Measurements from ENCODE around the gene GPS2.

GPS2 gene

DNA sequence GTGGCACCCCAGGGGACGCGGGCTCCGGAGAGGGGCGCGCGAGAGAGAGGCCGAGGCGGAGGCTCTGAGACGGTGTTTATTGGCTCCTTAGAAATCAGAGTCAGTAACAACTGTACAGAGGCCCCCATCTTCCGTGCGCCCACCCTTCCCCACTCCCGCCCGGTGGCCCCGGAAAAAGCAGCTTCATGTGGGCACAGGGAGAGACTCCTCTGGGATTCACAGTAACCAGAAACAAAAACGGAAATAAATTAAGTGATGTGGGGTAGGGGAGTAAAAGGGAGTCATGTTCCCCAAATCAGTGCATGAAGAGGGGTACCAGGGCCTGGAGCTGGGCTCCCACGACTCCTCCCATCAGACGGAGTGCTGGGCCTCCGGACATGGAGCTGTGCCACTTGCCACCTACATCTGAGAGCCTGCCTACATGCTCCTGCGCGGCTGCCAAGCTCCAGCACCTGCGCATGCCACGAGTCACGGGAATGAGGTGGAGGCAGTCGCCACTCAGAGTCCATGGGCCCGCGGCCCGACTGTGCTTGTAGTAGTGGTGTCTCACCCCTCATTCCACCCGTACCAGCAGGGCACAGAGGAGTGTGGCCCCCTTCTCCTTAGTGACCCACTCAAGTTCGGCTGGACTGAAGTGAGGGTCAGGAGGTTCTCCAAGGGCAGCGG is 543 bp upstream of the GPS2 start:
- no peak for FAIRE-seq

DNA sequence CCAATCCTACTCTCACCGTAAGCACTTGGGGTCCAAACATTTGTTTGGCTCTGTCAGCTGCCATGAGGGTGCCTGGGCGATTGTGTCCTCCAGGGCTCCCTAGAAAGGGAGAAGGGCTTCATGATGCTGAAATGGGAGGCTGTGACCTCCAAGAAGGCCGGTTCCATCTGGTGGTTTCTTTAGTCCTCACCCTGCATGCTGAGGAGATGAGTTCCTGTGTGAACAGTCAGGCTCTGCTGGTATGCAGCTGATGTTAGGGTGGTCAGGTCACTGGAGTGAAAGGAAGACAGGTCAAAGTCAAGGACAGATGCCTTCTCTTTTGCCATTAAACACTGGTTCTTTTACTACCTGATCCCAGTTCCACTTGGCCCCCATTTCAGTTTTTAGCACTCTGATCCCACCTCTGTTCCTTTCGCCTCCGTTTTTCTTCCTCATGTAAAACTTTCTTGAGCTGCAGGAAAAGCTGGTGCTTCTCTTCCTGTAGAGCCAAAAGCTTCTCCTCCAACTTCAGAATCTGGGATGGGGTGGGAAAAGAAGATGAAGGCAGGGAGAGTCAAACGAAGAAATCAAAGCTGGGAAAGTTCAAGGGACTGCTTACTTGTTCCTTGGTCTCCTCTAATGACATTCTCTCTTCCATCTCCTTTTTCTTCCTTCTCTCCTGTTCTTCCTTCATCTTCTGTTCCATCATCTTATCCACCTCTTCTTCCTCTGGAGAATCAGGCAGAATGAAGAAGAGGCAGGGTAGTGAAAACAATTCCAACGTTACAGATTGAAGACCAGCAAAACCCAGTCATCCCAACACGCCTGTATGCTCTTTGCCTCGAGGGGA is 1.1 kb downstream of the GPS2 start:
- FAIRE-seq, result no peak

DNA sequence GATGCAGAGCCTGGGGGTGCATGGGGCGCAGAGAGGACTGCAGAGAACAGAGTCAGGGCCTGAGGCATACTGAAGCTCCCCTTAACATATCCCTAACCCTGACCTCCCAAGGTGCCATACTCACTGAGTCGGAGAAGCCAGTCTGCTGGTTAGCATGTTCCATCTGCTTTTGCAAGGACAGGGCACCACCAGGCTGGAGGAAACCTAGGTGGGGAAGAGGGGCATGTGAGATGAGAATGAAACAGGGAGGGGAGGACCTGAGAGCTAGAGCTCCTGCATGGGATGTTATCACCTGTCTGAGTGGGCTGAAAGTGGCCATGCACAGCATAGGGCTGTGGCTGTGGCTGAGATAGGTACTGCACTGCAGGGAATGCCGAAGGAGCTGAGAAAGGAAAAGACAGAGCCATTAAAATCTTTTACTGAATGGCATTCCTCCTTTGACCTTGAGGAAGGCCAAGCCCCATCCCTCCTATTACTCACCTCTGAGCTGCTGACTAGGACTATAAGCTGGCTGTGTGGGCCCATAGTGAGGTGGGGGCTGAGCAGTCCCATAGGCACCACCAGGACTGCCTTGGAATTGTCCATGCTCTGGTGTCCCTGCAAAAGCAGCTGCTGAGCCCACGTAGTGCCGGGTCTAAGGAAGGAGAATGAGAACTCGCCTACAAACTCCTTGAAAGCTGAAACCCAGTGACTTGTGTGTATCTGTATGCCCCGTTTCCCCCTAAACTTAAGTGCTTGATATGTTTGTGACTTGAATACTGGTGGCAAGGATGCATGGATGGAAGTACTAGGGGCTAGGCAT is 1.9 kb downstream of the GPS2 start:
- FAIRE-seq, result no peak

DNA sequence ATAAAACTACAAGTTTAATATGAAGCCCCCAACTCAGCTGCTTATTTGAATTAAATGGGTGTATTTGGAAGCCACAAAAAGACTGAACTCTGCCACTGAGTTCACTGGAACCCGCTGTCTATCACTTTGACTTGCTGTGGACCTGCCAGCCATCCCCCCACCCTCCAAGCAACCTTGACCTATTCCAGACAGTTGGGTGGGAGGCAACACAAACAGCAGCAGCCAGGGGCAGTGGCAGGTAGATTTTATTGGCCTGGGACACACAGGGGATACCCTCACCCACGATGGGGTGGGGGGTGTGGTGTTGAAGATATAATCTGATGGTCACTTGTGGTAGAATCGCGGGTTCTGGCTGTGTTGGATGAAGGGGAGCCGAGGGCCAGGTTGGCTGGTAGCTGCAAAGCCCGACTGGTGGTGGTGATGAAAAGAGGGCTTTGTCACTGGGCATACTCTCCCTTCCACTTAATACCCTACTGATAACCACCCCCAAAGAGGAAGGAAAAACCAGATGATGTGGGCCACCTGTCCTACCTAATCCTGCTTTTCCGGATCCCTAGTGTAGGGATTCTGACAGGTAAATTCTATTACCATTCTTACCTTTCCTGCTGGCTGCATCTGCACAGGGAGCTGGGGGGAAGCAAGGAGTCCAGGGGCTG is 2.6 kb downstream of the GPS2 start:
- no peak for FAIRE-seq

DNA sequence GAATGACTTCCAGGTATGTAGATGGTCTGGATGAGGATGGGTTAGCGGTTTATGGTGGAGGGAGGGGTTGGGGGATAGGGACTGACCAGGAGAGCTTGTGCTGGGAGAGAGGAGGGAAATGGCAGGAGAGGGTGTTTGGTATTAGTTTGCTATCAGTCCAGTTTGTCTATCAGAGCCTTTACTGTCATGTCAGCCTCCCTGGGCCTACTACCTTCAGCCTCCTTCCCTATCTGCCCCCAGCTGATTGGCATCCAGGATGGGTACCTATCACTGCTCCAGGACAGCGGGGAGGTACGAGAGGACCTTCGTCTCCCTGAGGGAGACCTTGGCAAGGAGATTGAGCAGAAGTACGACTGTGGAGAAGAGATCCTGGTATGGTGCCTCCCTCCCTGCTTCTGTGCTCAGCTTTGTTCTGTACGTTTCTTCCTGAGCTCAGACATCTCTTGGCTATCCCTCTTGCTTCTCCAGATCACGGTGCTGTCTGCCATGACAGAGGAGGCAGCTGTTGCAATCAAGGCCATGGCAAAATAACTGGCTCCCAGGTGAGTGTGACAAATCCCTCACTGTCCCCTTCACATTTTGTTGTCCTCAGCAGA is 4.0 kb downstream of the GPS2 start:
- FAIRE-seq, result no peak

DNA sequence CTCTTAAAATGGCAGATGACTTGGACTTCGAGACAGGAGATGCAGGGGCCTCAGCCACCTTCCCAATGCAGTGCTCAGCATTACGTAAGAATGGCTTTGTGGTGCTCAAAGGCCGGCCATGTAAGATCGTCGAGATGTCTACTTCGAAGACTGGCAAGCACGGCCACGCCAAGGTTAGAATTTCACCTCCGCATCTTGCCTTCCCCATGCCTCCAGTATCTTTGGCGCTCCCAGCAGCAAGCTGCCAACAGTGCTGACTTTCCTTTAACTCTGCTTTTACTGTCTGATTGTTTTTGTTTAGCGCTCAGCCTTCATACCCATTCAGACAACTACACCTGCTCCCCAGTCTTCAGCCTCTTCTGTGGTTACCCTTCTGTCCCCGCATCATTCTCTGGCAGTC is 5.5 kb downstream of the GPS2 start:
- FAIRE-seq, result no peak

DNA sequence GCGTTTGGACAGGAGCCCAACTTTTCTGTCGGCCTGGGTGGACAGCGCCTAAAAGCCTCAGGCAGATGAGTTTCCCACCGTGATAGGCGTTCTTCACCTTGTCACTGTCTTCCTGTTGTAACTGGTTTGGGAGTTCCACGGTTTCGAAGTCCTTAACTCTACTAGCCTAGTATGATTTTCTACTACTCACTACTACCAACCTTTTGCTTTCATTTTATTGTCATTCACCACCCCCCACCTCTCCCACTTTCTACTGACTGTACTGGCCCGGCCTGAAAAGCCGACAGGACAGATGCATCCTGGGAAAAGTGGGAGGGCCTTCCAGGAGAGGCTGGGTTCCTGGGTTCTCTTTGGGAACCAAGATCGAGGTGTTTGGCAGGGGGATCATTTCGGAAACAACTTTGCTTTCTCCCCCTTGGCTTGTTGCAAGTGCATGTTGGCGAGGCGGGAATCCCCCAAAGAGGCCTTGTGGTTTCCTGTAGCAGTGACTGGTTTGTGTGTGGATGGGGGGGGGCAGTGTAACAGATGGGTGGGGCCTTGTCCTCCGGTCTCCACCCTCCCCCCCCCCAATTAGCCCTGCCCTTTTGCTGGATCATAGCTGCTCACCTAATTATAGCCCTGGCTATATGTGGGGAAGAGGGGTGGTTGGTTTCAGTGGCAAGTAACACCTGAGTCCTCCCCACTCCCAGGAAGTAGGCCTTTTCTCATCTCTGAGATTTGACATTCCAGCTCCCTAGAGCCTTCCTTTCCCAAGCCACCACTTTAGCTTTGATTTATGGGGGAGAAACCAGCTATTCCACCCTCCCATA is 6.3 kb downstream of the GPS2 start:
- no peak for FAIRE-seq

DNA sequence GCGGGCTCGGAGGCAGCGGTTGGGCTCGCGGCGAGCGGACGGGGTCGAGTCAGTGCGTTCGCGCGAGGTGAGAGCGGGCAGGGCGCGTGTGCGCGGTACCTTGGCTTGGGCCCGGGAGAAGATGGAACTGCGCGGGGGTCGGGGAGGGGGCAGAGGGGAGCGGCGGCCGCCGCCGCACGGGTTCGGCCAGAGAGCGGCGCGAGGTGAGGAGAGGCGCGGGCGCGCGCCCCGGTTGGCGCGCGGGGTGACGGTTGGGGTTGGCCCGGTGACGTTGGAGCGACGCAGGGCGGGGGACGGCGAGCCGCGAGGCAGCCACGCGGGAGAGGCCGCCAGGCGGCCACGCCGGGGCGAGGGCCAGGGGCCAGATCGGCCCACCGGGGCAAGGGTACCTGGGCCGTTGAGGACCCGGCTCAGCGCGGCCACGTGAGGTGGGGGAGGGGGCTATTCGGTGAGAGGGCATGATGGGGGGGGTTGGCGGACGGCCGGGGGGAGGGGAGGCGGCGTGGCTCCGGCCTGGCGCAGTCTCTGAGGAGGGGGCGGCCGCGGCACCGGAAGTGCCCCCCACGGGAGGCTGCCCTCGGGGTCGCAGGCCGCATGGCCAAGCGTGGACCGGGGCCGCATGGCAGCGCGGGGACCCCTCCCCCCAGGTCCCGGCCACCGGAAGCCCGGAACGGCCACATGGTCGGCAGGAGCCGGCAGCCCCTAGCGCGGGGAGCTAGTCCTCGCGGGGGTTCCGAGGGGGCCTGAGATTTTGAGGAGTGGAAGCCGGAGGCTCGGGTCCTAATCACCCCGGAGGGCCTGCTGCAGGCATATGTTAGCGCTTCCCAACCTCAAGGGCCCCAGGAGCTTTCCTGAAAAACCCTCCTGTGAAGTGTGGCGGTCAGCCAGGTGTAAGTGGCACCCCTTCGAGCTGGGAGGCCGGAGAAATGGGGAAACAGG is 7.2 kb downstream of the GPS2 start:
- FAIRE-seq, result no peak

DNA sequence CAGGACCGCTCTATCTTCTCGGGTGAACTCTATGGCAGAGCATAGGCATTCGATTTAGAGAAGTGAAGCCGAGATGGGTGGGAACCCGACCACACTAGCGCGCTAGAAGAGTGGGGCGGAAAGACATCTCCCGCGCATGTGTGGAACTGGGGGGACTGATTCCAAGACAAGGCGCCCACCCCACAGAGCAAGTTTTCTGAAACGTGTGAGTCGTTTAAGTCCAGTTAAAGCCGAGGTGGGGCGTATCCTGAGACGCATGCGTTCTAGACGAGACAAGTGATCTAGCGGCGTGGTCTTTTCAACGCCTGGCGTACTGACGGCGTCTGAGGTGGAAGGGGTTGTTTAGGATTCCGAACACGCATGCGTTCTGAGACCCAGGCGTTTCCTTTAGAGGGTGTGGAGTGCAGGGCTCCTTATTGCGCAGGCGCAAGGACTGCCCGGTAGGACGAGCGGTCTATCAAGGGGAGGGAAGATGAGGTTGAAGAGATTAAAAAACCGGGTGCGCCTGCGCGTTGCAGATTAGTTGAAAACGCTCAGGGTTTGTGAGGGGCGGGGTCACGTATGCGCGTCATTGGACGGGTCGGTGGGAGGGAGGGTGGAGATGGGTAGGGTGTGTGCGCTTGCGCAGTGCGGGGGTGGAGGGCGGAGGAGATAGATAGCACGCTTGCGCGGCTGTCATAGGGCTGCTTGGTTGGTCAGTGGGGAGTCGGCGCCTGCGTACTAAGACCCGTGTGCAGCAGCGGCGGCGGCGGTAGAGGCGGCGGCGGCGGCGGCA is 8.1 kb downstream of the GPS2 start, which contains the start of gene EIF5A:
TSS of gene EIF5A (plus strand) at position 718 of the 775 bp plus-strand sequence. CDS start 2,008 bp downstream, outside the sequence.
- peak; percentile 89 for FAIRE-seq

DNA sequence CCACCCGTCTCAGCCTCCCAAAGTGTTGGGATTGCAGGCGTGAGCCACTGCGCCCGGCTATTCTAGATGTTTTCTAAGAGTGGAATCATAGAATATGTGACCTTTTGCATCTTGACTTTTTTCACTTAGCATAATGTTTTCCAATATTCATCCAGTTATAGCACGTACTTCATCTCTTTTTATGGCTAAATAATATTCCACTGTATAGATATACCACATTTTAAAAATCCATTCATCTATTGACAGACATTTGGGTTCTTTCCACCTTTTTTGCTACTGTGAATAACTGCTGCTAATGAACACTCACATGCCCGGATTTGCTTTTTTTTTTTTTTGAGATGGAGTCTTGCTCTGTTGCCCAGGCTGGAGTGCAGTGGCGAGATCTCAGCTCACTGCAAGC is 11.0 kb downstream of the GPS2 start:
- no peak for FAIRE-seq

DNA sequence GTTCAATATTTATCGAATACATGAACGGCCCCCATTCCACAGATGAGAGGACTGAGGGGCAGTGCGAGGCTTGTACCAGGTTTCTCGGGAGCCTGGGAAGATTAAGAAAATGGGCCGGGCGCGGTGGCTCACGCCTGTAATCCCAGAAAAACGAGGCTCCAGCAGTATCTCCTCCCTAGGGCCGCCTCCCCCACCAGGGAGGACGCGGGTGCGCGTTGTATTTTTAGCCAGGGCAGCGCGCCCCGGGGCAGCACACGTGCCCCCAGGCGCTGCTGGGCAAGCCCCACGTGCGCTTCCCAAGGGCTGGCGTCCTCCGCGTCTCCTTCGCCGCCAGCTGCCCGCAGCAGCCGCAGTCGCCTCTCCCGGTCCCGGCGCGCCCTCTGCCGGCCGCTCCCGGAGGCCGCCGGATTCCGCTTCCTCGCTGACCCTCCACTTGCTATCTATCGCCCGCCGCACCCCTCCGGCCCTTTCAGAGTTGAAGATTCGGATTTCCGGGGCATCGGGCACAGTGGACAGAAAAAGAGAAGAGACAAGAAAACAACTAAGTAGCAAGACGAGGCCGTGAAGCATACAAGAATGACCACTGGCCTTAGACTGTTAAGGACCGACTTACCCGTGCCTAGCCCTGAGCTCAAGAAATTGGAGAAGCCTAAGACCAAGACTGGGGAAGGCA is 18.8 kb downstream of the GPS2 start:
- FAIRE-seq, result no peak

DNA sequence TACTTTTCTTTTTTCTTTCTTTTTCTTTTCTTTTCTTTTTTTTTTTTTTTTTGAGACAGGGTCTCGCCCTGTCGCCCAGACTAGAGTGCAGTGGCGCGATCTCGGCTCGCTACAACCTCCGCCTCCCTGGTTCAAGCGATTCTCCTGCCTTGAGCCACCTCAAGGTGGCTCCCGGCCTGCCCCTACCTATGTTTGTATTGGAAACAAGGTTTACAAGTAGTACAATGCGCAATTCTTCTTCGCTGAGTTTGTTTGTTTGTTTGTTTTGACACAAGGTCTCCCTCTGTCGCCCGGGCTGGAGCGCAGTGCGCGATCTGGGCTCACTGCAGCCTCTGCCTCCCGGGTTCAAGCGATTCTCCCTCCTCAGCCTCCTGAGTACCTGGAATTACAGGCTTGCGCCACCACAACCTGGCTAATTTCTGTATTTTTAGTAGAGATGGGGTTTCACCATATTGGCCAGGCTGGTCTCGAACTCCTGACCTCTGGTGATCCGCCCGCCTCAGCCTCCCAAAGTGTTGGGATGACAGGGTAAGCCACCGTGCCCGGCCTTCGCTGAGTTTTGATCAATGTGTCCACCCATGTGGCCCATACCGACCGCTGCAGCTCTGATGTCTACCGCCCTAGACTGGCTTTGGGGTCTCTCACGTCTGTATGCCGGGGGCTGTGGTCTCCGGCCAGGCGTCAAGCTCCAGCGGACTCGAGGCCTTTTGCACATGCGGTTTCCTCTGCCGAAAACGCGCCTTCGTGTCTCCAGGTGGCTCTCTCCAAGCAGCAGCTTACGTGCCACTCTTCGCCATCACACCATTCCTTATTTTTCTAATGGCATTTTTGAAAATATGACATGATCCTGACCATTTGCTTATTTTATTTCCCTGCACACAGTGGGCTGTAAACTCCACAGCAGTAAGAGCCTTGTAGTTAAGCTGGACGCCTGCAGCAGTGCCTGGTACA is 19.7 kb downstream of the GPS2 start:
- no peak for FAIRE-seq

DNA sequence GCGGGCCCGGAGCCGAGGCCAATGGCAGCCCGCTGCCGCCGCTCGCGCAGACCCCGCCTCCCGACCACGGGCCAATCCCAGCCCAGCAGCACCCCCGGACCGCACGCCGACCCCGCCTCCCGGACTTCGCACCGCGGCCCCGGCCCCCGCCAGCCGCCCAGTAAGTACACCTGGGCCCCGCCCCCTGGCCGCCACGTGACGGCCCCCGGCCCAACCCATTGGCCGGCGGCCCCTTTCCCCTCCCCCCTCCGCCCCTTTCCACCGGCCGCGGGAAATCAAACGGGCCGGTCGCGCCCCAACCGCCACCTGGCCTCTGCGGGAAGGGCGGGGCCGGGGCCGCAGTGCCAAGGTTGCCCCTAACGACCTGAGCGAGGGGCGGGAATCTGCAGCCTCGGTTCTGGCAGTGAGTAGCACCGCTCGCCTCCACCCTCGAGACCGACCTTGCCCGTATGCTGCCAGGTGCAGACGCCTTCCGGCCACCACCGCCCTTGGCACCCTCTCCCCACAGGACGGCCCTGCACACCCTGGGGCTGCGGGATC is 20.5 kb downstream of the GPS2 start, which contains the start of gene YBX2:
TSS of gene YBX2 (minus strand) at position 26 of the 540 bp plus-strand sequence. CDS start 139 bp downstream, outside the sequence.
- no peak for FAIRE-seq

DNA sequence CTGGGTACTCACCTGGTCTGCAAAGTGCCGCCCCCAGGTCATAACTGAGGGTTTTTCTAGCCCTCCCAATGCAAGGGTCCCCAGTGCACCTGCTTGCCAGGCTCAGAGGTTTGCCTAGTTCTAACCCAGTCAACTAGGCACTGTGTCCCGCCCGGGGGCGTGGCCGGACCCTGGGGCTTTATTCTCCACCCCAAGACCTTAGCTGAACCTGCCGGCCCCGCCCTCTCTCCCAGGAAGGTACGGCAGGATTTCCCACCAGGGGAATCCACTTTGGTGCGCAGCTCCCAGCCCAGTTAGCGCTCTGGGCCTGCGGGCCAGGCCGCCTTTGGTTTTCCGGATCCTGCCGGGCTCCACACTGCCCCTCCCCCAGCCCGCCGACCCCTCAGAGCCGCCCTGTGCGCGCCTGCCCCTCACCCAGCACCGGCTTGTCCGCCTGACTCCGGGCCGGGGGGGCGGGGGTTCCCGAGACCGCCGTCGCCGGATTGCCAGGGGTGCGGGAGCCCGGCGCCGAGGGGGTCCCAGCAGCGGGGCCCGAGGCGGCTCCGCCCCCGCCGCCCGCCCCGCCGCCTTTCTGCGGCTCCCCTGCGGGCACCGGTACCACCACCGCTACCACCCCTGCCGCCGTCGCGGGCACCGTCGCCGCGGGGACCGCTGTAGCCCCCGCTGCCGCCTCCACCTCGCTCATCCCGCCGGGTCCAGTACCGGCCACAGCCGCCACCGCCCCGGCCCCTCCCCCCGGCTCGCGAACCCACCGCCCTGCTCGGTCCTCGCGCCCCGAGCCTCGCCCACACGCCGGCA is 21.1 kb downstream of the GPS2 start:
- no peak for FAIRE-seq

DNA sequence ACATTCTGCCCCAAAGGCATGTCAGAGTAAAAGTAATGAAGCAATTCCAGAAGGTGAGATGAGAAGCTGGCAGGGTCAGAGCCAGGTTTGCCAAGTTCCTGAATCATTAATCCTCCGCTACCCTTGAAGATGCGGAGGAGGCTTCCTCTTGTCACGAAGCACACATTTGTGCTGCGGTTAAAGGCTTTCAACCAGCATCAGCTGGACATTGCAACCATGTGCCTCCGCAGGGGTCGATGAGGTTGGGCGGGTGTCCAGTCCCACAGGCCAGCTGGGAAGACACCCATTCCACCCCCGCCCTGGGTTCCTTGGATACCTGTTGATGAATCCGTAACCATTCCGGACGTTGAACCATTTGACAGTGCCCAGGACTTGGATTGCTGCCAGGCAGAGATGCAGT is 22.0 kb downstream of the GPS2 start:
- no peak for FAIRE-seq

DNA sequence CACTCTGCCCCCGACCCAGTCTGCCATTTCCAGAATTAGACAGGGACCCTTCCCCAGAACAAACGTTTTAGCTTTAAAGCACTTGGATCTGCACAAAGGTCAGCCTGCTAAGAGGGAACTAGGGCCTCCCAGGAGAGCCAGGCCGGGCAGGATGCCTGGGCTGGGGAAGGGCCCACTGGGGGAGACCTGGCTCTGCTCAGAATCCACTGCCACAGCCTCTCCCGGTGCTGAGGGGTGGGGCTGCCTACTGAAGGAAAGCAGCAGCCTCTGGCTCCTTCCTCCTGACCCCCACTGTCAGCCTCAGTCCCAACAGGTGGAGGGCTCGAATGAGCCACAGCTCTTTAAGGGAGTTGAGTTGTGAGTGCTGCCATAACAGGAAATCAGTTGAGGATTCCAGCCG is 22.4 kb downstream of the GPS2 start:
- no peak for FAIRE-seq

DNA sequence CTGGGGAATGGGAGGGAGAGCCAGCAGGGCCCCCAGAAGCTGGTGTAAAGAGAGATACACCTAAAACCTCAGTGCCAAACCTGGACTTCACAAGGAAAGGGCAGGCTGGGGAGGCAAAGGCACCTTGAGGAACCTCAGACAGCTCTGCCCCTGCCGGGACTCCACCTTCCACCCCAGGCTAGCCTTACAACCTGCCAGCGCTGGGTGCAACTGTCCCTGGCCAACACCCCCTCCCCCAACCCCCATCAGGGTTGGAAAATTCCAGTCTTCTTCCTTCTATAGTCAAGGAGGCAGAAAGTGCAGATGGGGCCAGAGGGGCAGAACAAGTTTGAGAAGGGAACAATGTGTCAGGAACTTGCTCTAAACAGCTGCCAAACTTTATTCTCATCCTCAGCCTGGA is 23.0 kb downstream of the GPS2 start:
- FAIRE-seq, result no peak
